Tibial nerve (tissue), 4 donors: Measurements from ENCODE around the gene LGI4. TPM values are rescaled to one million over a fixed set of nuclear protein-coding genes. Genes with fewer than 3 reads are reported as not detected.
"Not testable (repeated sequence)": the region's sequence is repeated elsewhere in the genome, so short reads cannot be mapped to it uniquely, and the experiment has no call there.

Experiments
- DNase-seq, 2 donors: peaks; one replicate each; pipeline ENCODE4 v3.0.0-alpha.2; 2019; ENCODE audit warnings: low spot score in 2 of 2
- H3K27ac ChIP-seq, 4 donors: fragments of 200-600 bp; sonication (generic) in 3 of 4; one replicate each; pipeline ENCODE4 v1.5.1; 2017 to 2019; ENCODE audit warnings: mild to moderate bottlenecking in 1 of 4
- H3K27me3 ChIP-seq, 2 donors: fragments of 200-600 bp; sonication (generic) in 1 of 2; one replicate each; pipeline versions ENCODE4 v1.5.1 to v1.6.0; 2017 to 2019
- H3K36me3 ChIP-seq, 3 donors: fragments of 200-600 bp; sonication (generic); one replicate each; pipeline ENCODE4 v1.5.1; 2018 to 2019
- H3K4me1 ChIP-seq, 4 donors: fragments of 200-600 bp; sonication (generic) in 3 of 4; one replicate each; pipeline ENCODE4 v1.5.1; 2017 to 2019
- H3K4me3 ChIP-seq, 4 donors: fragments of 200-600 bp; sonication (generic) in 3 of 4; one replicate each; pipeline ENCODE4 v1.5.1; 2017 to 2019; ENCODE audit warnings: mild to moderate bottlenecking in 1 of 4, moderate library complexity in 1 of 4
- H3K9me3 ChIP-seq, 4 donors: fragments of 200-600 bp; sonication (generic) in 3 of 4; one replicate each; pipeline ENCODE4 v1.5.1; 2017 to 2019
- CTCF ChIP-seq, 5 experiments: fragments of 200-600 bp in 3 of 5; fragments of 450-650 bp in 2 of 5; sonication (generic) in 3 of 5; IDR thresholded peaks; one replicate each; pipeline ENCODE4 v1.5.1; 2016 to 2019; ENCODE audit warnings: antibody characterized with exemption in 5 of 5, mild to moderate bottlenecking in 3 of 5, moderate library complexity in 2 of 5
- EP300 ChIP-seq, 2 donors: sonication (generic); formaldehyde crosslinking; IDR thresholded peaks; one replicate each; pipeline ENCODE4 v1.6.1; 2017; ENCODE audit warnings: antibody characterized with exemption in 2 of 2, mild to moderate bottlenecking in 1 of 2
- POLR2A ChIP-seq, 2 donors: fragments of 450-650 bp; IDR thresholded peaks; one replicate each; pipeline ENCODE4 v1.6.1; 2017; ENCODE audit warnings: antibody characterized with exemption in 2 of 2, mild to moderate bottlenecking in 2 of 2, moderate library complexity in 2 of 2
- WGBS, 2 donors: methylation state at CpG; one replicate each; pipeline ENCODE4 v1.1.5; 2018; 5-methylcytosine and 5-hydroxymethylcytosine counted together
- total RNA-seq, 4 donors: library from RNA; depleted of rRNA; stranded (reverse); fragments of >200 nt; gene quantifications; one replicate each; pipeline ENCODE4 v1.1.0, GENCODE V29; 2016

Gene LGI4
- total RNA-seq, 4 donors from 2014 or later, result 207 to 323 (median 302) TPM

GRCh38 chr19:35105411-35106290 lies 29.2 kb downstream of the LGI4 start:
- 82 to 86% methylated on average over 30 of the region's 30 CpGs for WGBS, 2 donors
- Histone ChIP-seq H3K9me3 (no peaks in the 10 kb centered on the region), H3K27me3 (no peaks in the 10 kb centered on the region), H3K4me1 (peaks cover 0 to 44% (median 16%) of the 10 kb centered on the region in 4 donors), H3K27ac (peak overlapping the region; percentile 75 to 96 (median 88)), H3K4me3 (no peak overlapping the region), H3K36me3 (no peaks in the 10 kb centered on the region)
- no peak for TF ChIP-seq EP300 (IDR thresholded peaks at IDR 0.05)
- no peak for TF ChIP-seq CTCF (IDR thresholded peaks at IDR 0.05)
- TF ChIP-seq POLR2A (IDR thresholded peaks at IDR 0.05), result no peak
- no peak for DNase-seq

GRCh38 chr19:35105047-35105410 lies 29.8 kb downstream of the LGI4 start:
- DNase-seq, result no peak

GRCh38 chr19:35104361-35104760 lies 30.5 kb downstream of the LGI4 start:
- Histone ChIP-seq H3K9me3 (no peaks in the 10 kb centered on the region), H3K27ac (peak overlapping the region in 2 of 4 donors; percentile 56 to 66), H3K4me1 (peaks cover 0 to 31% (median 13%) of the 10 kb centered on the region in 4 donors), H3K4me3 (no peak overlapping the region), H3K36me3 (no peaks in the 10 kb centered on the region), H3K27me3 (no peaks in the 10 kb centered on the region)
- no peak for TF ChIP-seq CTCF (IDR thresholded peaks at IDR 0.05)
- TF ChIP-seq POLR2A (IDR thresholded peaks at IDR 0.05), result no peak
- TF ChIP-seq EP300 (IDR thresholded peaks at IDR 0.05), result no peak
- WGBS, 2 donors, result 89 to 91% methylated on average over 7 to 11 of the region's 11 CpGs
- no peak for DNase-seq

More at GRCh38 chr19:35105047-35105410, 29.8 kb downstream of the LGI4 start:
- peak overlapping the region in 2 of 4 donors; percentile 56 to 96 for H3K27ac ChIP-seq
- TF ChIP-seq CTCF (IDR thresholded peaks at IDR 0.05) (no peak), POLR2A (IDR thresholded peaks at IDR 0.05) (no peak), EP300 (IDR thresholded peaks at IDR 0.05) (no peak)
- WGBS, 2 donors, result 94 to 97% methylated on average over 6 of the region's 6 CpGs
- no peaks in the 10 kb centered on the region for H3K9me3 ChIP-seq
- H3K4me1 ChIP-seq, result peaks cover 0 to 38% (median 13%) of the 10 kb centered on the region in 4 donors
- H3K4me3 ChIP-seq, result no peak overlapping the region
- no peaks in the 10 kb centered on the region for H3K27me3 ChIP-seq
- no peaks in the 10 kb centered on the region for H3K36me3 ChIP-seq

GRCh38 chr19:35103614-35104013 lies 31.2 kb downstream of the LGI4 start:
- not testable (repeated sequence) for DNase-seq, H3K27me3 ChIP-seq, H3K4me3 ChIP-seq, H3K36me3 ChIP-seq, H3K9me3 ChIP-seq
- H3K27ac ChIP-seq, result peak overlapping the region in 2 of 4 donors; percentile 58 to 66
- peaks cover 0 to 26% (median 7%) of the 10 kb centered on the region in 4 donors for H3K4me1 ChIP-seq
- WGBS, 2 donors, result 79 to 80% methylated on average over 10 of the region's 10 CpGs

- H3K36me3 ChIP-seq, H3K9me3 ChIP-seq, H3K27ac ChIP-seq, DNase-seq, H3K27me3 ChIP-seq, H3K4me3 ChIP-seq: not testable (repeated sequence)
- peaks cover 0 to 15% (median 4%) of the 10 kb centered on the region in 4 donors for H3K4me1 ChIP-seq
- WGBS, 2 donors, result 94 to 95% methylated on average over 10 of the region's 10 CpGs
Measured at GRCh38 chr19:35101949-35102348, 32.9 kb downstream of the LGI4 start.
